Activated B cell treated with CpG ODN at 0.5 μM for 24 hours (primary cell): ENCODE results near the gene EPB41L2. TPM values are rescaled to one million over a fixed set of nuclear protein-coding genes. Genes with fewer than 3 reads are reported as not detected.

Experiments
- ATAC-seq: fragments of 200-7000 bp; cut with Tn5 transposase; one replicate; pipeline ENCODE4 v1.10.0; 2021; ENCODE audit warnings: low read depth, mild to moderate bottlenecking, moderate library complexity
- CTCF ChIA-PET: fragments of 350-600 bp; sonication (Branson Sonifier 250); formaldehyde crosslinking; loops from one replicate; lab custom pipeline; 2021; ENCODE audit warnings: antibody characterized with exemption; lab: Charles Lee
- POLR2A ChIA-PET: fragments of 350-600 bp; sonication (Branson Sonifier 250); formaldehyde crosslinking; loops from one replicate; lab custom pipeline; 2021; ENCODE audit warnings: antibody characterized with exemption; lab: Charles Lee
- DNase-seq: peaks from one replicate; pipeline ENCODE4 v3.0.0; 2022
- H3K27ac Mint-ChIP-seq: one replicate; pipeline ENCODE4 v1.8.0; 2020; ENCODE audit warnings: mixed read lengths
- H3K27me3 Mint-ChIP-seq: one replicate; pipeline ENCODE4 v1.8.0; 2021; ENCODE audit warnings: mixed read lengths
- H3K36me3 Mint-ChIP-seq: one replicate; pipeline ENCODE4 v1.8.0; 2021; ENCODE audit warnings: low read depth, mixed read lengths
- H3K4me1 Mint-ChIP-seq: one replicate; pipeline ENCODE4 v1.8.0; 2021; ENCODE audit warnings: mixed read lengths
- H3K4me3 Mint-ChIP-seq: one replicate; pipeline ENCODE4 v1.8.0; 2020; ENCODE audit warnings: mild to moderate bottlenecking, mixed read lengths
- H3K9me3 Mint-ChIP-seq: one replicate; pipeline ENCODE4 v1.8.0; 2020; ENCODE audit warnings: mixed read lengths
- intact Hi-C: fragments of 100-400 bp; cut with micrococcal nuclease; formaldehyde crosslinking; loops from one replicate; pipeline ENCODE4 v1.15.1; 2024
- total RNA-seq: library from RNA; stranded (reverse); gene quantifications from 2 replicates; pipeline ENCODE4 v1.2.3, GENCODE V29; 2022
- TF ChIP-seq, protein P1 (sequence below): fragments of 200-600 bp; IDR thresholded peaks from one replicate; pipeline ENCODE4 v1.8.0; 2022; ENCODE audit warnings: antibody characterized with exemption, mild to moderate bottlenecking

The EPB41L2 gene
- total RNA-seq, 1 donor from 2014 or later: 62.8 TPM

DNA sequence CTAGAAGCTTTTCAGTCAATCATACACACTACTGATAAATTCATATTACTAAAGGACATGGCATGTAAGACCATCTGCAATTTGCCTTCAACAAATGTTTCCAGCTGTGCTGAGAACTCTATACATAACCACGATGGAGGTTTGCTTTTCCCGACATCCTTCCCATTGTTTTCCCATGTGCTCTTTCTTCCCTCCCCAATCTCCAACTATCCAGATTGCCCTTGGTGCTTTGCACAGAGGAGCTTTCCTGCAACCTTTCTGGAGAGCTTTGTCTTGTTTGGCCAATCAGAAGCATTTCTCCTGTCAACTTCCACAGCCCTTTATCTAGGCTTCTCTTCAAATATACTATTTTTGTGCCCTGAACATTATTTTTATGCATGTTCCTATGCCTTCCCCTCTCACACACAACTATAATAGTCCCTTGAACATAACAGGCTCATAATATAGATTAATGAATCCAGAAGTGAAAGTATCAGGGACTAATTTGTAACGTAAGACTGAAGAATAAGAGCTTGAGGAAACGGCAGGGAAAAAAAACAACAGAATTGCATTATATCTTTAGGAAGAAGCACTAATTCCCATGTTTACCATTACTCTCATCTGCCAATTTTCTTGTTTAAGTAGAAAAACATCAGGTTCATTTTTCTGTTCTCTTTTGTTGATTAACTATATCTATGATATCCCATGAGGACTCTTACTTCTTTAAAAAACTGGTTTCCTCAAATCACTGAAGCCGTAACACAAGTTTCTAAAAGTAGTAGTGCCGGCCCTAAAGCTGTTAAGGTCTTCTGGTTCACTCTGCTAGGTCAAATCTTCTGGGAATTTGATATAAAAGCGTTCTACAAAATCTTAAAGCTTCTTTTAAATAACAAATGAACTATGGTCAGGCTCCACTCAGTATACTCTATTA is 215.8 kb downstream of the EPB41L2 start:
- peaks cover 4% of the 10 kb centered on the region for H3K36me3 Mint-ChIP-seq
- H3K4me1 Mint-ChIP-seq: peaks cover 34% of the 10 kb centered on the region
- intact Hi-C loops: loop anchor here (10.0 kb wide), 2 partner anchors 152 to 1352 kb away; no protein-coding TSS in a partner anchor
- H3K27ac Mint-ChIP-seq: peak overlapping the region; percentile 67
- no peak for DNase-seq
- ATAC-seq: peak; percentile 56
- peak overlapping the region; percentile 65 for H3K4me3 Mint-ChIP-seq
- H3K9me3 Mint-ChIP-seq: no peaks in the 10 kb centered on the region
- ChIA-PET POLR2A (interaction anchor here (0.6 kb wide), 1 partner anchor 1965 kb away, joined by 9 read pairs; no protein-coding TSS in a partner anchor), CTCF (interaction anchor here (0.8 to 1.4 kb wide), 5 partner anchors 24 to 554 kb away, joined by 3 to 4 read pairs (median 3); no protein-coding TSS in a partner anchor)
- TF ChIP-seq, protein P1, sequence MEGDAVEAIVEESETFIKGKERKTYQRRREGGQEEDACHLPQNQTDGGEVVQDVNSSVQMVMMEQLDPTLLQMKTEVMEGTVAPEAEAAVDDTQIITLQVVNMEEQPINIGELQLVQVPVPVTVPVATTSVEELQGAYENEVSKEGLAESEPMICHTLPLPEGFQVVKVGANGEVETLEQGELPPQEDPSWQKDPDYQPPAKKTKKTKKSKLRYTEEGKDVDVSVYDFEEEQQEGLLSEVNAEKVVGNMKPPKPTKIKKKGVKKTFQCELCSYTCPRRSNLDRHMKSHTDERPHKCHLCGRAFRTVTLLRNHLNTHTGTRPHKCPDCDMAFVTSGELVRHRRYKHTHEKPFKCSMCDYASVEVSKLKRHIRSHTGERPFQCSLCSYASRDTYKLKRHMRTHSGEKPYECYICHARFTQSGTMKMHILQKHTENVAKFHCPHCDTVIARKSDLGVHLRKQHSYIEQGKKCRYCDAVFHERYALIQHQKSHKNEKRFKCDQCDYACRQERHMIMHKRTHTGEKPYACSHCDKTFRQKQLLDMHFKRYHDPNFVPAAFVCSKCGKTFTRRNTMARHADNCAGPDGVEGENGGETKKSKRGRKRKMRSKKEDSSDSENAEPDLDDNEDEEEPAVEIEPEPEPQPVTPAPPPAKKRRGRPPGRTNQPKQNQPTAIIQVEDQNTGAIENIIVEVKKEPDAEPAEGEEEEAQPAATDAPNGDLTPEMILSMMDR: no peak
- no peaks in the 10 kb centered on the region for H3K27me3 Mint-ChIP-seq

DNA sequence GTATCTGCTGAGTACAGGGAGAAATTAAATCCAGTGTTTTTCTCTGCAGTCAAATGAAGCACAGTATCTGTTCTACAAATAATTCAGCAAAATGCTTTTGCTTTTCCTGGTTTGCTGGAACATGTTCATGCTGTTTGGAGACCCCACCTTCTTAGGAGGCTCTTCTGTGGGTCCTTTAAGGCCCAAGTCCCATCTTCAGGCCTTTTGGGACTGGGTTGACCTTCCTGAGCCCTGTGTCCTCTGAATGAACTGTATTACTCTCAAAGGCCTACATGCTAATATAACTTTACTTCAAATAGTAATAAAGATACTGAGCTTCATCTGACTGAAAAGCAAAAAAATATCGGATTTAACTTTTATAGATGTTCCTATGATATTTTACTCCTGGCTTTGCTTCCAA is 216.5 kb downstream of the EPB41L2 start:
- ATAC-seq (no peak), DNase-seq (no peak)
- TF ChIP-seq, protein P1: no peak
- H3K4me1 Mint-ChIP-seq: peaks cover 32% of the 10 kb centered on the region
- ChIA-PET CTCF (interaction anchor here (0.8 to 1.4 kb wide), 4 partner anchors 24 to 524 kb away, joined by 3 to 4 read pairs (median 3); no protein-coding TSS in a partner anchor), POLR2A (no interaction called here)
- H3K4me3 Mint-ChIP-seq: no peak overlapping the region
- no peaks in the 10 kb centered on the region for H3K27me3 Mint-ChIP-seq
- no peak overlapping the region for H3K27ac Mint-ChIP-seq
- no peaks in the 10 kb centered on the region for H3K9me3 Mint-ChIP-seq
- intact Hi-C loops: loop anchor here (10.0 kb wide), 2 partner anchors 152 to 1352 kb away; no protein-coding TSS in a partner anchor
- H3K36me3 Mint-ChIP-seq: peaks cover 10% of the 10 kb centered on the region

DNA sequence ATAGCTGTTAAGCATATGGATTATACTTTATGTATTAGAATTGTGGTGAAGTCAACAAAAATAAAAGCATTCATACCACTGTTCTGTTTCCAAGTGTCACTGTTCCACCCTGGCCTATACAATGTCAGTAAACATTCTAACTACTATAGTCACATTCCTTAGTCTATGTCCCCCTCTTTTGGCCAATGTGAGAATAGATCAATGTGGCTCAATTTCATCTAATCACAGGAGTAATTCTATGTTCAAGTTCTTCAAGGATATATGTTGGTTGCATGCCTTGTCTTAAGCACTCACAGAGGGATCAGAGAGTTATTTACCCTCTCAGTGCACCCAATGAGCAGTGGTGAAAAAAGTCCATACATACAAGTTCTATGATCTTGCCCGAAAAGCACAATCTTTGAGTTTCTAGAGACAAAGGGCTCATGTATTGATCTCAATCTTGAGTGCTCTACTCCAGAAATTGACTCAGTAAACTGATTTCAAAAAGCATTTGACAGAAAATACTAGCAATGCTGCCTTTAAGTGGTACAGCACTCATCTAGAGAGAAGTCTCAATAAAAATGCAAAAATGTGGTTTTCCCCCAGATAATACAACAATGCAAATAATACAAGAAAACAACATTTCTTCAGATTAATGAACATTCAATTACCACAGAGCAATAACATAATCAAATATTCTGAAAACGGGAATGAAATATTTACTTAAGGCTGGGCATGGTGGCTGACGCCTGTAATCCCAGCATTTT is 219.3 kb downstream of the EPB41L2 start:
- CTCF ChIA-PET: interaction anchor here (0.6 to 1.8 kb wide), 4 partner anchors 8 to 522 kb away, joined by 3 to 8 read pairs (median 5); no protein-coding TSS in a partner anchor
- peak; percentile 73 for ATAC-seq
- TF ChIP-seq, protein P1: peak; percentile 31
- Mint-ChIP-seq H3K9me3 (no peaks in the 10 kb centered on the region), H3K27me3 (no peaks in the 10 kb centered on the region), H3K4me1 (peaks cover 19% of the 10 kb centered on the region), H3K4me3 (no peak overlapping the region), H3K27ac (no peak overlapping the region), H3K36me3 (peaks cover 25% of the 10 kb centered on the region)
- DNase-seq: no peak
- POLR2A ChIA-PET: no interaction called here
- intact Hi-C loops: loop anchor here (1.0 to 10.0 kb wide), 6 partner anchors 149 to 1349 kb away; no protein-coding TSS in a partner anchor

DNA sequence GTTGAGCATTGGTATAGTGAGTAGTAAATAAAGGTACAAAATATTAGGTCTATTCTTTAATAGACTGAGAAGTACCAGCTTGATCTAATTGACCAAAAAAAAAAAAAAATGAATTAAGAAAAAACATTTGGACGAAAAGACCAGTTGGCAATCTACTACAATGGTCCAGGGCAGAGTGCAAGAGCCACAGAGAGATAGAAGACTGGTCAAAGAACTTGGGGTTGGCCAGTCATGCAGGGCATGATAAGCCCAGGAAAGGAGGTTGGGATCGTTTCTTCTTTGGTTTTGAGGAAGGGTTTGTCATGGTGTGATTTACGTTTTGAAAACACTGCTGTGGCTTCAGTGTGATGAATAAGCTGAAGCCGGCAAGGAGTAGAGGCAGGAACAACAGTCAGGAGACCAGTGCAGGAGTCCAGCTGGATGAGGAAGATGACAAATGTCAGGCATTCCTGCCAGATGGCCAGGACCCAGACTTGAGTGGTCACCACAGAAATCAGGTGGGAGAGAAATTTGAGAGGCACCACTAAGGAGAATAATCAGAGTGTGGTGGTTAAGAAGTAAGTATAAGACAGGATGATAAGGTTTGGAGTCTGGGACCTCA is 221.8 kb downstream of the EPB41L2 start:
- Mint-ChIP-seq H3K9me3 (no peaks in the 10 kb centered on the region), H3K27ac (no peak overlapping the region), H3K36me3 (peaks cover 28% of the 10 kb centered on the region), H3K4me3 (no peak overlapping the region), H3K4me1 (no peaks in the 10 kb centered on the region), H3K27me3 (no peaks in the 10 kb centered on the region)
- ATAC-seq (no peak), DNase-seq (no peak)
- CTCF ChIA-PET: no interaction called here
- POLR2A ChIA-PET: no interaction called here
- TF ChIP-seq, protein P1: no peak
- intact Hi-C loops: loop anchor here (10.0 kb wide), 2 partner anchors 146 to 1346 kb away; no protein-coding TSS in a partner anchor
